ENCODE results near the gene SFMBT1. TPM values are rescaled to one million over a fixed set of nuclear protein-coding genes. Genes with fewer than 3 reads are reported as not detected.

Gene SFMBT1
- total and polyA plus RNA-seq, 4 experiments from 2014 or later: 19.8 to 50.8 (median 38.6) TPM

DNA sequence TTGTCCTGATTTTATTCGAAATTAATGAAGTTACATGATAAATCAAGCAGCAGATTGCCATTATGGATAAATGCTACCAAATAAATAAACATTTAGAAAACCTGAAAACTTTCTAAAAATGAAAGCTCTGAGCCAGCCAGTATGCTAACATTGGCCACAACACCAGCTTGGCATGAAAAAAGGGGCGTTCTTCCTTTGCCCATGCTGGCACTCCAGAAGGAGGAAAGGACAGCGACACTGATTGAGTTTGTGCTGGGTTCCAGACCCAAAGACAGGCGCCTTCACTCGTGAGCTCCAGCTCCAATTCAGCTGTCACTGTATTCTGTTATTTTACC is 153.6 kb downstream of the SFMBT1 start:
- peaks cover 54 to 79% (median 65%) of the 10 kb centered on the region in 4 donors for H3K4me1 Mint-ChIP-seq
- peak overlapping the region in 1 of 2 donors; percentile 55 for H3K4me3 ChIP-seq (ENCODE audit: low read length in 2 of 2)
- CTCF ChIA-PET (ENCODE audit: partially characterized antibody): interaction anchor here (0.7 to 2.9 kb wide), 10 partner anchors 10 to 171 kb away, joined by 3 to 16 read pairs (median 4); no protein-coding TSS in a partner anchor
- intact Hi-C loops (cut with micrococcal nuclease): loop anchor here (2.0 to 5.0 kb wide), 3 partner anchors 45 to 181 kb away; partner anchors contain the start of gene NEK4
- POLR2A ChIA-PET (ENCODE audit: partially characterized antibody): interaction anchor here (0.7 to 4.3 kb wide), 3 partner anchors 22 to 186 kb away, joined by 3 to 25 read pairs (median 6); partner anchors contain the start of genes GLT8D1, SFMBT1 and SPCS1
- H3K36me3 ChIP-seq (ENCODE audit: insufficient read depth, low read length): no peaks in the 10 kb centered on the region
- H3K9me3 Mint-ChIP-seq: no peaks in the 10 kb centered on the region
- H3K36me3 Mint-ChIP-seq: peaks cover 6 to 21% of the 10 kb centered on the region in 2 donors
- no peaks in the 10 kb centered on the region for H3K27me3 Mint-ChIP-seq
- peak overlapping the region; percentile 62 for H3K27ac ChIP-seq (ENCODE audit: low read depth, low read length)
- no peak for DNase-seq
- H3K4me1 ChIP-seq (ENCODE audit: insufficient read depth, low read length): peaks cover 63% of the 10 kb centered on the region
- peak overlapping the region; percentile 84 to 98 (median 95) for H3K27ac Mint-ChIP-seq
- no peaks in the 10 kb centered on the region for H3K27me3 ChIP-seq (ENCODE audit: insufficient read depth, low read length)
- no peaks in the 10 kb centered on the region for H3K9me3 ChIP-seq (ENCODE audit: control insufficient read depth in 1 of 2, low read length in 2 of 2)
- peak overlapping the region; percentile 87 to 94 (median 91) for H3K4me3 Mint-ChIP-seq

DNA sequence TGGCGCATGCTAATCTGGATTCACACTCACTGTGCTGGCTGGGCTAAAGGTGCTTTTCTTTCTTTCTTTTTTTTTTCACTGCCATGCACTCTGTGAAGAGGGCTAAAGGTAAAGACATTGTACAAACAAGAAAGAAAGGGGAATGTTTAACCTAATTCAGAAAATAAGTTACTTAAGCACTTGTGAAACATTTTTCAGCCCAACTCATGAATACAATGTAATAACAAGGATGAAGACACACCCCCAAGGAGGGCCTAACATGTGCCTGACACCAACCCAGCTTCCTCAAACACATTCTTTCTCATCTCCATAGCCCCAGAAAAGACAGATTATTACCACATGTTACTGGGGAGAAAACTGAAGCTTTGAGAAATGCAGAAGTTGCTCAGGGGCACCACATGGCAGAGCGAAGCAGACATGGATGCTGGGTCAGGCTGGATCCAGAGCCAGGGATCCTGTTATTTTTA is 154.2 kb downstream of the SFMBT1 start:
- H3K36me3 ChIP-seq (ENCODE audit: insufficient read depth, low read length): no peaks in the 10 kb centered on the region
- peaks cover 61% of the 10 kb centered on the region for H3K4me1 ChIP-seq (ENCODE audit: insufficient read depth, low read length)
- peak overlapping the region; percentile 62 for H3K27ac ChIP-seq (ENCODE audit: low read depth, low read length)
- H3K36me3 Mint-ChIP-seq: peaks cover 9 to 21% of the 10 kb centered on the region in 2 donors
- H3K27me3 Mint-ChIP-seq: no peaks in the 10 kb centered on the region
- peak overlapping the region in 6 of 8 donors; percentile 35 to 92 (median 67) for H3K4me3 Mint-ChIP-seq
- peak overlapping the region; percentile 84 to 97 (median 89) for H3K27ac Mint-ChIP-seq
- peaks cover 54 to 76% (median 63%) of the 10 kb centered on the region in 4 donors for H3K4me1 Mint-ChIP-seq
- H3K4me3 ChIP-seq (ENCODE audit: low read length in 2 of 2): no peak overlapping the region
- ChIA-PET CTCF (ENCODE audit: partially characterized antibody) (interaction anchor here (0.7 to 2.9 kb wide), 6 partner anchors 9 to 172 kb away, joined by 3 to 16 read pairs (median 4); no protein-coding TSS in a partner anchor), POLR2A (ENCODE audit: partially characterized antibody) (interaction anchor here (0.7 to 4.3 kb wide), 2 partner anchors 22 to 154 kb away, joined by 3 to 25 read pairs; partner anchors contain the start of gene SFMBT1)
- H3K9me3 Mint-ChIP-seq: no peaks in the 10 kb centered on the region
- no peaks in the 10 kb centered on the region for H3K27me3 ChIP-seq (ENCODE audit: insufficient read depth, low read length)
- H3K9me3 ChIP-seq (ENCODE audit: control insufficient read depth in 1 of 2, low read length in 2 of 2): no peaks in the 10 kb centered on the region
- intact Hi-C loops (cut with micrococcal nuclease): loop anchor here (2.0 to 5.0 kb wide), 3 partner anchors 44 to 181 kb away; partner anchors contain the start of gene NEK4
- no peak for DNase-seq

DNA sequence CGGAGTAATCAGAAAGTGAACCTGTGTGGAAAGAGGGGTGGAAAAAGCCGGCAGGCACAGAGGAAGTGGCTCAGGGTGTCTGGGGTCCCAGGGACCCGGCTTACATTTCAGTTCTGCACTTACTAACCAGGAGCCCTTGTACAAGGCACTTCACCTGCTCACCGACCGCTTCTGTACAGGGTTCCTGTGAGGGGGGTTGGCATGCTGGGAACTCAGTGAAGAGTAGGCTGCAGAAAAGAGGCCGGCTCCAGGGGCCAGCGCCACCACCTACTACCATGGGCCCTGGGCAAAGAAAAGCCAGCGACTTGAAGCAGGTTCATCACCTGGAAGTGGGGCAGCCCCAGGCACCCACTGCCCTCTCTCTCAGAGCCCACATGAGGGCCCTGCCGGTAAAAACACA is 154.7 kb downstream of the SFMBT1 start:
- DNase-seq: peak in 1 of 5 donors; percentile 50
- peak overlapping the region in 7 of 8 donors; percentile 19 to 88 (median 47) for H3K4me3 Mint-ChIP-seq
- peaks cover 12 to 21% of the 10 kb centered on the region in 2 donors for H3K36me3 Mint-ChIP-seq
- H3K4me1 ChIP-seq (ENCODE audit: insufficient read depth, low read length): peaks cover 56% of the 10 kb centered on the region
- POLR2A ChIA-PET (ENCODE audit: partially characterized antibody): no interaction called here
- CTCF ChIA-PET (ENCODE audit: partially characterized antibody): interaction anchor here (1.0 to 1.3 kb wide), 2 partner anchors 82 to 172 kb away, joined by 3 to 4 read pairs; no protein-coding TSS in a partner anchor
- no peaks in the 10 kb centered on the region for H3K9me3 ChIP-seq (ENCODE audit: control insufficient read depth in 1 of 2, low read length in 2 of 2)
- H3K27me3 ChIP-seq (ENCODE audit: insufficient read depth, low read length): no peaks in the 10 kb centered on the region
- intact Hi-C loops (cut with micrococcal nuclease): loop anchor here (5.0 kb wide), 1 partner anchor 44 kb away; no protein-coding TSS in a partner anchor
- peak overlapping the region in 6 of 7 donors; percentile 84 to 97 (median 88) for H3K27ac Mint-ChIP-seq
- no peaks in the 10 kb centered on the region for H3K36me3 ChIP-seq (ENCODE audit: insufficient read depth, low read length)
- H3K27ac ChIP-seq (ENCODE audit: low read depth, low read length): peak overlapping the region; percentile 62
- H3K4me3 ChIP-seq (ENCODE audit: low read length in 2 of 2): no peak overlapping the region
- peaks cover 51 to 72% (median 60%) of the 10 kb centered on the region in 4 donors for H3K4me1 Mint-ChIP-seq
- no peaks in the 10 kb centered on the region for H3K27me3 Mint-ChIP-seq
- H3K9me3 Mint-ChIP-seq: no peaks in the 10 kb centered on the region

DNA sequence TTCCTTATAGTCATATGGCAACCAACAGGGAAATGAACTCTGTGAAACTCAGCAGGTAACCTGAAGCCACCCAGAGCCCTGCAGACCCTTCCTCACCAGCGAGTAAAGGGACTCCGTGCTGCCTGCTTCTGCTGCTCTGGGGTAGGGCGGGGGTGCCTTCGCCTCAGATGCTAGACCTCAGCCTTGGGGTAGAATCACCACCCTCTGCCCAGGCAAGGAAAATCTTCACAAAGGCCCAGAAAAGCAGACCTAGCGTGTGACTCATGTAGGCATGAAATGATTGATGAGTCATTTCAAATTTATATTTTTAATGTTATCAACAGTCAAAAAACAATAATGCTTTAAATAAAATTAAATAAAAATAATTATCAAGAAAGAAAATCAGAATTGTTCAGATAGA is 155.1 kb downstream of the SFMBT1 start:
- Histone ChIP-seq H3K27ac (ENCODE audit: low read depth, low read length) (no peak overlapping the region), H3K9me3 (ENCODE audit: control insufficient read depth in 1 of 2, low read length in 2 of 2) (no peaks in the 10 kb centered on the region), H3K27me3 (ENCODE audit: insufficient read depth, low read length) (no peaks in the 10 kb centered on the region), H3K4me3 (ENCODE audit: low read length in 2 of 2) (no peak overlapping the region), H3K4me1 (ENCODE audit: insufficient read depth, low read length) (peaks cover 51% of the 10 kb centered on the region), H3K36me3 (ENCODE audit: insufficient read depth, low read length) (no peaks in the 10 kb centered on the region)
- Mint-ChIP-seq H3K4me1 (peaks cover 47 to 67% (median 56%) of the 10 kb centered on the region in 4 donors), H3K27me3 (no peaks in the 10 kb centered on the region), H3K36me3 (peaks cover 15 to 22% of the 10 kb centered on the region in 2 donors), H3K4me3 (peak overlapping the region in 4 of 8 donors; percentile 19 to 88 (median 66)), H3K27ac (peak overlapping the region in 4 of 7 donors; percentile 23 to 97 (median 86)), H3K9me3 (no peaks in the 10 kb centered on the region)
- POLR2A ChIA-PET (ENCODE audit: partially characterized antibody): no interaction called here
- peak in 1 of 5 donors; percentile 66 for DNase-seq
- intact Hi-C loops (cut with micrococcal nuclease): loop anchor here (5.0 kb wide), 1 partner anchor 43 kb away; no protein-coding TSS in a partner anchor
- CTCF ChIA-PET (ENCODE audit: partially characterized antibody): no interaction called here

DNA sequence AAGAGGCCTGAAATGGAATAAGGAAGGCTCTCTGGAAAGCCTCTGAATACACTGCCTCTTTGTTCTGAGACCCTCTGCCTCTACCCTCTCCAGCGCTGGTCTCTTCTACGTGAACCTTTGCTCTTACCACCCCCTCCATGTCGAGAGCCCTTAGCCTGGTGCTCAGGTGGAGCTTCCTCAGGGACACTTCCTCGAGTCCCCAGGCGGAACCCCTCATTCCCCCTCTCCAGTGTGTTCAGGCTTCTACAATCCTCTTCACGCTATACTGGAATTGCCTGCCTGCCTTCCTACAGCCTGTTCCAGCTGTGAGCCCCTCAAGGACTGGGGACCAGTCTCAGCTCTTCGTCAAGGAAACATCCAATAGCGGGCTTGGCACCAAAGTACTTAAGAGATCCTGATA is 156.0 kb downstream of the SFMBT1 start:
- Histone ChIP-seq H3K36me3 (ENCODE audit: insufficient read depth, low read length) (peaks cover 4% of the 10 kb centered on the region), H3K4me1 (ENCODE audit: insufficient read depth, low read length) (peaks cover 43% of the 10 kb centered on the region), H3K27ac (ENCODE audit: low read depth, low read length) (no peak overlapping the region), H3K27me3 (ENCODE audit: insufficient read depth, low read length) (no peaks in the 10 kb centered on the region), H3K9me3 (ENCODE audit: control insufficient read depth in 1 of 2, low read length in 2 of 2) (no peaks in the 10 kb centered on the region), H3K4me3 (ENCODE audit: low read length in 2 of 2) (no peak overlapping the region)
- no peak for DNase-seq
- peak overlapping the region in 1 of 8 donors; percentile 54 for H3K4me3 Mint-ChIP-seq
- POLR2A ChIA-PET (ENCODE audit: partially characterized antibody): interaction anchor here (1.0 kb wide), 1 partner anchor 16 kb away, joined by 3 read pairs; no protein-coding TSS in a partner anchor
- peaks cover 39 to 59% (median 47%) of the 10 kb centered on the region in 4 donors for H3K4me1 Mint-ChIP-seq
- peak overlapping the region in 1 of 7 donors; percentile 43 for H3K27ac Mint-ChIP-seq
- intact Hi-C loops (cut with micrococcal nuclease): loop anchor here (5.0 kb wide), 1 partner anchor 43 kb away; no protein-coding TSS in a partner anchor
- H3K36me3 Mint-ChIP-seq: peaks cover 24 to 29% of the 10 kb centered on the region in 2 donors
- CTCF ChIA-PET (ENCODE audit: partially characterized antibody): interaction anchor here (1.2 kb wide), 1 partner anchor 29 kb away, joined by 3 read pairs; no protein-coding TSS in a partner anchor
- no peaks in the 10 kb centered on the region for H3K9me3 Mint-ChIP-seq
- H3K27me3 Mint-ChIP-seq: no peaks in the 10 kb centered on the region

DNA sequence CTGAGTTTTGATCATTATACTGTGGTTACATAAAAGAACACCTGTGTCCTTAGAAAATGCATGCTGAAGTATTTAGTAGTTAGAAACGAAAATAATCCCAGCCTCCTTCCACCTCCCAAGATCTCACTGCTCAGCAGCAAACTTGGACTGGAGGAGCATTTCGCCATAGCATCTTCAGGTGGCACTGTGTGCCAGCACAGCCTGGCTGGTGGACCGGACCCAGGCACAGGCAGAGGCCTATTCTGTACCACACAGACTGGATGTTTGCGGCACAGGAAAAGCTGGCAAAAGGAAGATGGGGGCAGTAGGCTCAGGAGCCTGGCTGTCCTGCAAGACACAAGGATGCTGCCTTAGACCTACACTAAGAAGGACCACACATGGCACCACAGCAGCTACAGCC is 158.7 kb downstream of the SFMBT1 start:
- Mint-ChIP-seq H3K4me1 (peaks cover 17 to 37% (median 25%) of the 10 kb centered on the region in 4 donors), H3K9me3 (no peaks in the 10 kb centered on the region), H3K27me3 (no peaks in the 10 kb centered on the region), H3K27ac (no peak overlapping the region), H3K4me3 (no peak overlapping the region), H3K36me3 (peaks cover 33 to 35% of the 10 kb centered on the region in 2 donors)
- ChIA-PET CTCF (ENCODE audit: partially characterized antibody) (interaction anchor here (0.8 kb wide), 1 partner anchor 160 kb away, joined by 3 read pairs; no protein-coding TSS in a partner anchor), POLR2A (ENCODE audit: partially characterized antibody) (no interaction called here)
- no peak overlapping the region for H3K27ac ChIP-seq (ENCODE audit: low read depth, low read length)
- H3K9me3 ChIP-seq (ENCODE audit: control insufficient read depth in 1 of 2, low read length in 2 of 2): no peaks in the 10 kb centered on the region
- intact Hi-C loops (cut with micrococcal nuclease): no loop called here
- peaks cover 4% of the 10 kb centered on the region for H3K36me3 ChIP-seq (ENCODE audit: insufficient read depth, low read length)
- no peak overlapping the region for H3K4me3 ChIP-seq (ENCODE audit: low read length in 2 of 2)
- no peak for DNase-seq
- peaks cover 20% of the 10 kb centered on the region for H3K4me1 ChIP-seq (ENCODE audit: insufficient read depth, low read length)
- no peaks in the 10 kb centered on the region for H3K27me3 ChIP-seq (ENCODE audit: insufficient read depth, low read length)

DNA sequence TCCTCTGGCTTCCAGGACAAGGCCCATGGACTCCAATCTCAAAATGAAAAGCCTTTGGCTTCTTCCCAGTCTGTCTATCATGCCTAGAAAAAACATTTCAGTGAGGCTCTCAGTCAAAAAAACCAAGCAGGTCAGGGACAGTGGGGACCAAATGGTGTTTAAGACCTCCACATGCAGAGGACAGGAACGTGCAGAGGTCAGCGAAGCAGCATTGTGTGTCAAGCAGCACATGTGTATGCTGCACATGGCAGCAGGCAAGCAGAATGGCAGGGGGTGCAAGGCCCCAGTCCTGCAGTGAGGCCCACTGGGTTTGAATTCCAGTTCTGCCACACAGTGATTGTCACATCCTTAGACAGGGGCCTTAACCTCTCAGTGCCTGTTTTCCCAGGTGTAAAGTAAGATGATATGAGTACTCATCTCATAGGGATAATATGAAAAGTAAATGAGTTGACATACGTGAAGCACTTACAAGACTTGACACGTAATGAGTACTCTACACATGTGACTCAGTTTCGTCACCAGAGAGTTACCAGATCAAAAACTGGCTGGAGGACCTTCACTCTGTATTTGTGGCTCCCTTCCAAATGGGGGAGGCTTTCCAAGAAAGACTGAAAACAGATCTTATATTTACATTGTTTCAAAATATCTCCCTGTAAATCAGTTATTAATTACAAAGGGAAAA is 159.7 kb downstream of the SFMBT1 start:
- POLR2A ChIA-PET (ENCODE audit: partially characterized antibody): no interaction called here
- intact Hi-C loops (cut with micrococcal nuclease): no loop called here

More for the DNA sequence above, 159.7 kb downstream of the SFMBT1 start:
- CTCF ChIA-PET (ENCODE audit: partially characterized antibody): no interaction called here
- DNase-seq: no peak
- H3K27ac Mint-ChIP-seq: peak overlapping the region in 2 of 7 donors; percentile 21 to 23
- no peaks in the 10 kb centered on the region for H3K9me3 Mint-ChIP-seq
- H3K9me3 ChIP-seq (ENCODE audit: control insufficient read depth in 1 of 2, low read length in 2 of 2): no peaks in the 10 kb centered on the region
- no peak overlapping the region for H3K4me3 ChIP-seq (ENCODE audit: low read length in 2 of 2)
- peaks cover 10 to 27% (median 19%) of the 10 kb centered on the region in 4 donors for H3K4me1 Mint-ChIP-seq
- no peaks in the 10 kb centered on the region for H3K27me3 ChIP-seq (ENCODE audit: insufficient read depth, low read length)
- peaks cover 4% of the 10 kb centered on the region for H3K36me3 ChIP-seq (ENCODE audit: insufficient read depth, low read length)
- no peak overlapping the region for H3K27ac ChIP-seq (ENCODE audit: low read depth, low read length)
- no peaks in the 10 kb centered on the region for H3K27me3 Mint-ChIP-seq
- peaks cover 10% of the 10 kb centered on the region for H3K4me1 ChIP-seq (ENCODE audit: insufficient read depth, low read length)
- no peak overlapping the region for H3K4me3 Mint-ChIP-seq
- H3K36me3 Mint-ChIP-seq: peaks cover 37 to 40% of the 10 kb centered on the region in 2 donors
